ENCODE data around the gene SLC12A4. TPM values are rescaled to one million over a fixed set of nuclear protein-coding genes. Genes with fewer than 3 reads are reported as not detected.
A peak's percentile ranks its signal among the peaks of the same experiment; 100 is the strongest.

Gene SLC12A4
- polyA plus RNA-seq, 2 of the 4 experiments (the other 2 are of a cell fraction): 18.2 to 33.2 TPM

DNA sequence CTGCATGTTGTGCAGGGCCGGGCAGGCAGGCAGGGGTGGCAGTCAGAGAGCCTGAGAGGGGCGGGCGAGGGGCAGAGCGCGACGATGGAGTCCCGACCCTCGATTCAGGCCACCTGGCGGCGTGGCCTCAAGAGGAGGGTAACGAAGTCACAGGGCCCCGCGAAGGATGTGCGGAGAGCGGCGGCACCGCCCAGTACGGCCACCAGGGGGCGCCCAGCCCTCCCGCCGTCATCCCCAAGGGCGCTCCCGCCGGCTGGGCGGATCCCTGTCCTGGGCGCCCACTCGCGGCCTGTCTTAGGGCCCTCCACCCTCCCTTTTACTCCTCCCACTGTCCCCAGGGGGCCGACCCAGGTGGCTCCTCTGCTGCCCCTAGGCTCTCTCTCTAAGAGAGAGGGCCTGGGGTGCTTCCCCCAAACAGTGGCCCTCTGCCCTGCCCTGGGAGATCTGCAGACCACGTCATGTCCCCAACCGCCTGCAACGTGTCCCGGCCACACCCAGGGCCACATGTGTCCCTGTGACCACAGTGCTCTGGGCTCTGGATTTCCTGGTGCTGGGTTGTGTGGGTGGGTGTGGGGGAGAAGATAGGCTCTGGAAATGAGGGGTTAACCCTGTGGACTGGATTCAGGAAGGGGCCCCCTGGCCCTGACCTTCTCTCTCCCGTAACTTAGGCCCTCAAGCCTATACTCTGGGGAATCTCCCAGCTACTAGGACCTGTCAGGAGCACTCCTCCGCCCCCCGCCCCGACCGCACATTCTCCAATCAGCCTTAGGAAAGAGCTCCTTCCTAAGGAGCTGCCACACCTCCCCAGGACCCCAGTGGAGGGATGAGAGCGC lies 25.0 kb upstream of the SLC12A4 start (continued):
- TF ChIP-seq, protein P1, sequence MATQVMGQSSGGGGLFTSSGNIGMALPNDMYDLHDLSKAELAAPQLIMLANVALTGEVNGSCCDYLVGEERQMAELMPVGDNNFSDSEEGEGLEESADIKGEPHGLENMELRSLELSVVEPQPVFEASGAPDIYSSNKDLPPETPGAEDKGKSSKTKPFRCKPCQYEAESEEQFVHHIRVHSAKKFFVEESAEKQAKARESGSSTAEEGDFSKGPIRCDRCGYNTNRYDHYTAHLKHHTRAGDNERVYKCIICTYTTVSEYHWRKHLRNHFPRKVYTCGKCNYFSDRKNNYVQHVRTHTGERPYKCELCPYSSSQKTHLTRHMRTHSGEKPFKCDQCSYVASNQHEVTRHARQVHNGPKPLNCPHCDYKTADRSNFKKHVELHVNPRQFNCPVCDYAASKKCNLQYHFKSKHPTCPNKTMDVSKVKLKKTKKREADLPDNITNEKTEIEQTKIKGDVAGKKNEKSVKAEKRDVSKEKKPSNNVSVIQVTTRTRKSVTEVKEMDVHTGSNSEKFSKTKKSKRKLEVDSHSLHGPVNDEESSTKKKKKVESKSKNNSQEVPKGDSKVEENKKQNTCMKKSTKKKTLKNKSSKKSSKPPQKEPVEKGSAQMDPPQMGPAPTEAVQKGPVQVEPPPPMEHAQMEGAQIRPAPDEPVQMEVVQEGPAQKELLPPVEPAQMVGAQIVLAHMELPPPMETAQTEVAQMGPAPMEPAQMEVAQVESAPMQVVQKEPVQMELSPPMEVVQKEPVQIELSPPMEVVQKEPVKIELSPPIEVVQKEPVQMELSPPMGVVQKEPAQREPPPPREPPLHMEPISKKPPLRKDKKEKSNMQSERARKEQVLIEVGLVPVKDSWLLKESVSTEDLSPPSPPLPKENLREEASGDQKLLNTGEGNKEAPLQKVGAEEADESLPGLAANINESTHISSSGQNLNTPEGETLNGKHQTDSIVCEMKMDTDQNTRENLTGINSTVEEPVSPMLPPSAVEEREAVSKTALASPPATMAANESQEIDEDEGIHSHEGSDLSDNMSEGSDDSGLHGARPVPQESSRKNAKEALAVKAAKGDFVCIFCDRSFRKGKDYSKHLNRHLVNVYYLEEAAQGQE (IDR thresholded peaks at IDR 0.05): no peak
- TF ChIP-seq RCOR1 (IDR thresholded peaks at IDR 0.05; ENCODE audit: low read depth, low read length) (no peak), MAFK (IDR thresholded peaks at IDR 0.05; ENCODE audit: partially characterized antibody) (no peak), MYC (IDR thresholded peaks at IDR 0.05; ENCODE audit: borderline replicate concordance, low read length) (peak; percentile 57; the same call in 1 of the 2 replicates), HOXA7 (CRISPR knock-in tag; IDR thresholded peaks at IDR 0.05) (no peak), ZC3H11A (IDR thresholded peaks at IDR 0.05) (no peak), CBX8 (IDR thresholded peaks at IDR 0.05) (no peak), CHD4 (IDR thresholded peaks at IDR 0.05; ENCODE audit: borderline replicate concordance) (no peak), NPAS2 (CRISPR knock-in tag; IDR thresholded peaks at IDR 0.05; ENCODE audit: borderline replicate concordance) (no peak), MAZ (IDR thresholded peaks at IDR 0.05; ENCODE audit: borderline replicate concordance, low read depth, low read length) (no peak), RAD21 (conservative IDR thresholded peaks at IDR 0.05 in 1 of 2, IDR thresholded peaks at IDR 0.05 in 1 of 2) (peak; percentile 47 to 73; a peak in 4 of 5 replicates), RNF2 (IDR thresholded peaks at IDR 0.05; ENCODE audit: borderline replicate concordance, low read depth) (no peak), SMC3 (IDR thresholded peaks at IDR 0.05) (peak; percentile 90), BHLHE40 (IDR thresholded peaks at IDR 0.05; ENCODE audit: low read depth, low read length) (no peak), ZSCAN20 (CRISPR knock-in tag; IDR thresholded peaks at IDR 0.05) (no peak), ZNF302 (CRISPR knock-in tag; IDR thresholded peaks at IDR 0.05) (no peak), EP300 (IDR thresholded peaks at IDR 0.05) (no peak), NR3C1 (IDR thresholded peaks at IDR 0.05) (no peak)
- TF ChIP-seq, protein P2, sequence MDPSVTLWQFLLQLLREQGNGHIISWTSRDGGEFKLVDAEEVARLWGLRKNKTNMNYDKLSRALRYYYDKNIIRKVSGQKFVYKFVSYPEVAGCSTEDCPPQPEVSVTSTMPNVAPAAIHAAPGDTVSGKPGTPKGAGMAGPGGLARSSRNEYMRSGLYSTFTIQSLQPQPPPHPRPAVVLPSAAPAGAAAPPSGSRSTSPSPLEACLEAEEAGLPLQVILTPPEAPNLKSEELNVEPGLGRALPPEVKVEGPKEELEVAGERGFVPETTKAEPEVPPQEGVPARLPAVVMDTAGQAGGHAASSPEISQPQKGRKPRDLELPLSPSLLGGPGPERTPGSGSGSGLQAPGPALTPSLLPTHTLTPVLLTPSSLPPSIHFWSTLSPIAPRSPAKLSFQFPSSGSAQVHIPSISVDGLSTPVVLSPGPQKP (IDR thresholded peaks at IDR 0.05; ENCODE audit: low read depth, low read length): no peak
- TF ChIP-seq, protein P3, sequence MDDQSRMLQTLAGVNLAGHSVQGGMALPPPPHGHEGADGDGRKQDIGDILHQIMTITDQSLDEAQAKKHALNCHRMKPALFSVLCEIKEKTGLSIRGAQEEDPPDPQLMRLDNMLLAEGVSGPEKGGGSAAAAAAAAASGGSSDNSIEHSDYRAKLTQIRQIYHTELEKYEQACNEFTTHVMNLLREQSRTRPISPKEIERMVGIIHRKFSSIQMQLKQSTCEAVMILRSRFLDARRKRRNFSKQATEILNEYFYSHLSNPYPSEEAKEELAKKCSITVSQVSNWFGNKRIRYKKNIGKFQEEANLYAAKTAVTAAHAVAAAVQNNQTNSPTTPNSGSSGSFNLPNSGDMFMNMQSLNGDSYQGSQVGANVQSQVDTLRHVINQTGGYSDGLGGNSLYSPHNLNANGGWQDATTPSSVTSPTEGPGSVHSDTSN (IDR thresholded peaks at IDR 0.05): no peak
- TF ChIP-seq, protein P4, sequence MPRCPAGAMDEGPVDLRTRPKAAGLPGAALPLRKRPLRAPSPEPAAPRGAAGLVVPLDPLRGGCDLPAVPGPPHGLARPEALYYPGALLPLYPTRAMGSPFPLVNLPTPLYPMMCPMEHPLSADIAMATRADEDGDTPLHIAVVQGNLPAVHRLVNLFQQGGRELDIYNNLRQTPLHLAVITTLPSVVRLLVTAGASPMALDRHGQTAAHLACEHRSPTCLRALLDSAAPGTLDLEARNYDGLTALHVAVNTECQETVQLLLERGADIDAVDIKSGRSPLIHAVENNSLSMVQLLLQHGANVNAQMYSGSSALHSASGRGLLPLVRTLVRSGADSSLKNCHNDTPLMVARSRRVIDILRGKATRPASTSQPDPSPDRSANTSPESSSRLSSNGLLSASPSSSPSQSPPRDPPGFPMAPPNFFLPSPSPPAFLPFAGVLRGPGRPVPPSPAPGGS (IDR thresholded peaks at IDR 0.05): no peak
- TF ChIP-seq, protein P5, sequence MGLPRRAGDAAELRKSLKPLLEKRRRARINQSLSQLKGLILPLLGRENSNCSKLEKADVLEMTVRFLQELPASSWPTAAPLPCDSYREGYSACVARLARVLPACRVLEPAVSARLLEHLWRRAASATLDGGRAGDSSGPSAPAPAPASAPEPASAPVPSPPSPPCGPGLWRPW (IDR thresholded peaks at IDR 0.05): no peak

Data from A549 (cell line).